ENCODE measurements around the gene ARMC7. TPM values are rescaled to one million over a fixed set of nuclear protein-coding genes. Genes with fewer than 3 reads are reported as not detected.

ARMC7 gene
- total and polyA plus RNA-seq, 2 of the 13 experiments (the other 11 are each of a cell fraction or from before 2014, with no cell fraction given): 3.9 to 4.2 TPM

DNA sequence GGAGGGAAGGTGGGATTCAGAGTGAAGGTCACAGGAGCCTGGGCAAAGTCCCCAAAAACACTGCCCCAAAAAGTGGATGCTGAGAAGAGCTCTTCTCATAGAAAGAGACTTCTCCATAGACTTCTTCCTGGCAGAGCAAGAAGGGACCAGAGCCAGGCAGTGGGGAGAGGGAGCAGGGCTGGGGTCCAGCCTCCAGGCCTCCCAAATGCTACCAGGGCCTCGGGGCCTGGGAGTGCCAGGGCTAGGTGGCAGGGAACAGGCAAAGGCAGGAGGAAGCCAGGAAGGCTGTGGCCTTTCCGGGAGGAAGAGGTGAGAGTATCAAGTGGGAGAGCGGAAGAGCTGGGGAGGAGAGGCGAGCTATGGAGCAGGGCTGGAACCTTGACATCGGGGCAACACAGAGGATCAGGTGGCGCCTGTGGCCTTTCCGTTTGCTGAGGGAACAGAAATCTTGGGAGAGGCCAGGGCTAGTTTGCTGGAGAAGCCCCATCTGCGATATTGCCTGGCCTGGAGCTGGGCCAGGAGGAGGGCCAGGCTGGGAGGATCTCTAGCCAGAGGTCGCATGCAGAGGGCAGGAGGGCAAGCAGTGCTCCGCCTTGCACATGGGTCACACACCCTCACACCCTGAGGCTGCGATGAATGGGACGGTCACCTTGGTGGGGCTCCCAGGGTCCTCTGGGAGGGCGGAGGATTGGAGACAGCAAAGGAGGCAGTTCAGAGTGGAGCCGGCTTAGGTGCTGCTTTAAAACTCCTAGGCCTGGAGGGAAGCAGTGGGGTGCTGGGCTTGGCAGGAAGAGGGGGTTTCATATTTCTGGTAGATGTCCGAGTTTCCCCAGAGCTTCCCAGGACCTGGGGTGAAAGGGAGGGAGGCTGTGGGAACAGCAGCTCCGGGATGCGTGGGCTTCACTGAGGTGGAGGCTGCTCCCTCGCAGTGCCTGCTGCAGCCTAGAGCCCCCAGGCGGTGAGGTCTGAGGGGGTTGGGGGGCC is 18.6 kb upstream of the ARMC7 start (continued):
- TF ChIP-seq, protein P1, sequence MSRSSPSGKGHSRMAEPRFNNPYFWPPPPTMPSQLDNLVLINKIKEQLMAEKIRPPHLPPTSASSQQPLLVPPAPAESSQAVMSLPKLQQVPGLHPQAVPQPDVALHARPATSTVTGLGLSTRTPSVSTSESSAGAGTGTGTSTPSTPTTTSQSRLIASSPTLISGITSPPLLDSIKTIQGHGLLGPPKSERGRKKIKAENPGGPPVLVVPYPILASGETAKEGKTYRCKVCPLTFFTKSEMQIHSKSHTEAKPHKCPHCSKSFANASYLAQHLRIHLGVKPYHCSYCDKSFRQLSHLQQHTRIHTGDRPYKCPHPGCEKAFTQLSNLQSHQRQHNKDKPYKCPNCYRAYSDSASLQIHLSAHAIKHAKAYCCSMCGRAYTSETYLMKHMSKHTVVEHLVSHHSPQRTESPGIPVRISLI (CRISPR knock-in tag; IDR thresholded peaks at IDR 0.05; ENCODE audit: borderline replicate concordance): no peak; the same call in 1 of the 2 replicates
- TF ChIP-seq ARID2 (CRISPR knock-in tag; IDR thresholded peaks at IDR 0.05; ENCODE audit: borderline replicate concordance): no peak
- peak; percentile 89 for TF ChIP-seq GATAD2A (CRISPR knock-in tag; IDR thresholded peaks at IDR 0.05)
- TF ChIP-seq FOXP1 (IDR thresholded peaks at IDR 0.05): no peak
- TF ChIP-seq FOXP1 (CRISPR knock-in tag; IDR thresholded peaks at IDR 0.05): peak; percentile 68; the same call in 1 of the 2 replicates
- 0 out of 2 replicates have a peak, but pooled peaks have one; percentile 40 for TF ChIP-seq CSRNP1 (CRISPR knock-in tag; IDR thresholded peaks at IDR 0.05)
- TF ChIP-seq TBL1XR1 (IDR thresholded peaks at IDR 0.05; ENCODE audit: borderline replicate concordance, low read length, partially characterized antibody): no peak
- no peak for TF ChIP-seq RAD51 (IDR thresholded peaks at IDR 0.05; ENCODE audit: borderline replicate concordance)
- TF ChIP-seq NBN (conservative IDR thresholded peaks at IDR 0.05): no peak
- 0 out of 2 replicates have a peak, but pooled peaks have one; percentile 18 for TF ChIP-seq ZMAT3 (CRISPR knock-in tag; conservative IDR thresholded peaks at IDR 0.05)
- no peak; the same call in 1 of the 2 replicates for TF ChIP-seq ZNF138 (CRISPR knock-in tag; IDR thresholded peaks at IDR 0.05; ENCODE audit: low read depth)
- peak; percentile 92 for TF ChIP-seq ZXDC (CRISPR knock-in tag; IDR thresholded peaks at IDR 0.05)
- TF ChIP-seq, protein P2, sequence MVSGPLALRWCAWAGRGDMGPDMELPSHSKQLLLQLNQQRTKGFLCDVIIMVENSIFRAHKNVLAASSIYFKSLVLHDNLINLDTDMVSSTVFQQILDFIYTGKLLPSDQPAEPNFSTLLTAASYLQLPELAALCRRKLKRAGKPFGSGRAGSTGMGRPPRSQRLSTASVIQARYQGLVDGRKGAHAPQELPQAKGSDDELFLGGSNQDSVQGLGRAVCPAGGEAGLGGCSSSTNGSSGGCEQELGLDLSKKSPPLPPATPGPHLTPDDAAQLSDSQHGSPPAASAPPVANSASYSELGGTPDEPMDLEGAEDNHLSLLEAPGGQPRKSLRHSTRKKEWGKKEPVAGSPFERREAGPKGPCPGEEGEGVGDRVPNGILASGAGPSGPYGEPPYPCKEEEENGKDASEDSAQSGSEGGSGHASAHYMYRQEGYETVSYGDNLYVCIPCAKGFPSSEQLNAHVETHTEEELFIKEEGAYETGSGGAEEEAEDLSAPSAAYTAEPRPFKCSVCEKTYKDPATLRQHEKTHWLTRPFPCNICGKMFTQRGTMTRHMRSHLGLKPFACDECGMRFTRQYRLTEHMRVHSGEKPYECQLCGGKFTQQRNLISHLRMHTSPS (CRISPR knock-in tag; IDR thresholded peaks at IDR 0.05; ENCODE audit: low read depth): peak; percentile 55
- no peak for TF ChIP-seq SNAPC4 (CRISPR knock-in tag; IDR thresholded peaks at IDR 0.05)
- no peak for TF ChIP-seq YEATS4 (CRISPR knock-in tag; IDR thresholded peaks at IDR 0.05; ENCODE audit: borderline replicate concordance)
